Measurements from ENCODE around the gene ZDHHC7. TPM values are rescaled to one million over a fixed set of nuclear protein-coding genes. Genes with fewer than 3 reads are reported as not detected.
"Not testable (repeated sequence)": the region's sequence is repeated elsewhere in the genome, so short reads cannot be mapped to it uniquely, and the experiment has no call there.

Gene ZDHHC7
- total RNA-seq, 2 experiments from 2014 or later: 30.5 to 33.7 TPM

DNA sequence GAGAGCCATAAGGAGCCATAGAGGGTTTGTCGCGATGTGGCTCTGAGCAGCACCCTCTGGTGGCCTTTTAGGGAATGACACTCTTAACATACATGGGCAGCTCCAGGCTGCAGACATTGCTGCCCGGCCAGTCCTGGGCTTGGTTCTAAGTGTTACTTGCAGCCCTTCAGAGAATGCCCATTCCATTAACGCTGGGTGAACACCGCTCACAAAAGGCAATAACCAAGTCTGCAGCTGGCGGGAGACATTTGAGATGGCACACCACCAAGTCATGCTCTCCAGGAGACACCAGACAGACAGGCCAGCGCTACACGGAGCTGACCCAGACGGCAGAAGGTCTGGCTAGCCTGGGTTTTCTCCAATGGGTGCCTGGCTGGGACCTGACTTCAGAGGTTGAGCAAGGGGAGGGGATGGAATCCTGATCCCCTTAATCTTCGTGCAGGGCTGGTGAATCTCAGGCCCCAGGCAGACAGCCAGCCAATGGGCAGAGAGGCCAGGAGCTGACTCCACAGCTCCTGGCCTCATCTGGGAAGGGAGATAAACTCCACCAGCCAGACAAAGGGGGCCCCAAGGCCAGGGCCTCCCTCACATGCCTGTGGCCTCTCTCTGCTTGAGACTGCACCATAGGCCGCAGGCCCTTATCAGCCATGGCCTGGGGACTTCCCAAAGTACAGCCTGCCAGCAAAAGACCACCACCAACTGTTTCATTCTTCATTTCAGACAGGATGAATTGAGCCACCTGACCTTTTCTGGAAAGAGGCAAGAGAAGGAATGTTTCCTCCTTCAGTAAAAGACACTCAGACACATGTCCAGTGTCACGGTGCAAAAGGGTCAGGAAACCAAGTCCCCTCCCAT lies 58.8 kb downstream of the ZDHHC7 start:
- Mint-ChIP-seq H3K4me1 (peaks cover 8% of the 10 kb centered on the region), H3K27ac (no peak overlapping the region), H3K4me3 (no peak overlapping the region), H3K27me3 (peaks cover 2% of the 10 kb centered on the region), H3K36me3 (no peaks in the 10 kb centered on the region), H3K9me3 (no peaks in the 10 kb centered on the region)
- POLR2A ChIA-PET: no interaction called here
- DNase-seq: peak; percentile 54
- ATAC-seq (ENCODE audit: low read depth): peak; percentile 79

DNA sequence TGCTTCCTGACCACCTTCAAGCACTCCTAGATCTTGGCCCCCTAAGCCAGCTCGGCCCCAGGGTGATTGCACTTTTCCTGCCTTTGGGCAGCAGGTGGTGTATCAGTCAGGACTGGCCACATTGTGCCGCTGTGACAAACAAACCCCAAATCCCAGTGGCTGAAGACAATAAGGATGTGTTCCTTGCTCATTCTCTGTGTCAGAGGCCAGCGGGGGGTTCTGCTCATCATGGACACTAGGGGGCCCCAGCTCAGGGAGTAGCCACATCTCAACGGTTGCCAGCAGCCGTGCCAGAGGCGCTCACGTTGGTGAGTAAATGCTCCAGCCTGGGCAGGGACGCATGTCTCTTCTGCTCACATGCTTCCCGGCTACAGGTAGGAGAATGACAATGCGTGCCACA lies 60.4 kb downstream of the ZDHHC7 start:
- no peaks in the 10 kb centered on the region for H3K9me3 Mint-ChIP-seq
- no peaks in the 10 kb centered on the region for H3K27me3 Mint-ChIP-seq
- H3K4me1 Mint-ChIP-seq: peaks cover 8% of the 10 kb centered on the region
- POLR2A ChIA-PET: interaction anchor here (0.8 kb wide), 1 partner anchor 196 kb away, joined by 3 read pairs; no protein-coding TSS in a partner anchor
- no peak for DNase-seq
- H3K27ac Mint-ChIP-seq: no peak overlapping the region
- H3K36me3 Mint-ChIP-seq: no peaks in the 10 kb centered on the region
- no peak overlapping the region for H3K4me3 Mint-ChIP-seq
- ATAC-seq (ENCODE audit: low read depth): peak; percentile 30

DNA sequence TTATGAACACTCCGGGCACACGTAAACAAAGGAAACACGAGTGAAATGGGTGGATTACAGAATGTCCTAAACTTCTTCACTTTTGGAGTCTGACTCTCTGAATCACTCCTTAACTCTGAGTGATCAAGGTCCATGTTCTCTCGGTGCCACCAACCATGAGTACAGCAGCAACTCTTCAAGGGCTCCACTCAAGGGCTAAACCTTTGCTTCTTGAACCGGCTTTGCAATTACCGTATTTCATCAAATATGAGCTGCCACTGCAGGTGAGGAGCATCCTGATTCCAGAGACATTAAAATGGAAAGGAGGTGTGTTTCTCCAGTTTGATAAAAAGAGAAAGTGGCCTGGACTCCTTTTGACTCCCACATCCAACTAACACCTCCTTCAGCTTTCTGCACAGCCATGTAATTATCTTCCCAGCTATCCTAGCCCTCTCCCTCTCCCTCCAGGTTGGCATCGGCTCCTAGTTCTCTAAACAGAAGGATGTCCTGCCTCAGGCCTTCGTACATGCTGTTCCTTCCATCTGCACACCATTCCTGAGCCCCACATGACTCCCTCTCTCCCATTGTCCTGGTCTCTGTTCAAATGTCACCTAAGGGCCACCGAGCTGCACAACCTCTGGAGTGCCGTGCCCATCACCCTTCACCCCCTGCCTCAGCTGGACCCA lies 61.4 kb downstream of the ZDHHC7 start:
- Mint-ChIP-seq H3K27me3 (peaks cover 4% of the 10 kb centered on the region), H3K4me1 (peaks cover 8% of the 10 kb centered on the region), H3K36me3 (no peaks in the 10 kb centered on the region), H3K4me3 (no peak overlapping the region), H3K27ac (no peak overlapping the region), H3K9me3 (no peaks in the 10 kb centered on the region)
- POLR2A ChIA-PET: no interaction called here
- ATAC-seq (ENCODE audit: low read depth) (no peak), DNase-seq (no peak)

DNA sequence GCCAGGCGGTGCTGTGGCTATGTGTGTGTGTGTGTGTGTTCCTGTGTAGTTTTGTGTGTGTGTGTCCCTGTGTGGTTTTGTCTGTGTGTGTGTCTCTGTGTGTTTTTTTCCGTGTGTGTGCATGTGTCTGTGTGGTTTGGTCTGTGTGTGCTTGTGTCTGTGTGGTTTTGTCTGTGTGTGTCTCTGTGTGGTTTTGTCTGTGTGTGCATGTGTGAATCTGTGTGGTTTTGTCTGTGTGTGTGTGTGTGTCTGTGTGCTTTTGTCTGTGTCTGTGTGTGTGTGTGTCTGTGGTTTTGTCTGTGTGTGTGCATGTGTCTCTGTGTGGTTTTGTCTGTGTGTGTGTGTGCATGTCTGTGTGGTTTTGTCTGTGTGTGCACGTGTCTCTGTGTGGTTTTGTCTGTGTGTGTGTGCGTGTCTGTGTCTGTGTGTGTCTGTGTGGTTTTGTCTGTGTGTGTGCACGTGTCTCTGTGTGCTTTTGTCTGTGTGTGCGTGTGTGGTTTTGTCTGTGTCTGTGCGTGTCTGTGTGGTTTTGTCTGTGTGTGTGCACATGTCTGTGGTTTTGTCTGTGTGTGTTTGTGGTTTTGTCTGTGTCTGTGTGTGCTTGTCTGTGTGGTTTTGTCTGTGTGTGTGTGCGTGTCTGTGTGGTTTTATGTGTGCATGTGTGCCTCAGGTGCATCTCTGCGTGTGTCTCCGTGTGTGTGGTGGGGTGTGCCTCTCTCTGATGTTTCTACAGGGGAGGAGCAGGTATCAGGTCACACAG lies 62.3 kb downstream of the ZDHHC7 start:
- Mint-ChIP-seq H3K9me3 (no peaks in the 10 kb centered on the region), H3K4me1 (peaks cover 8% of the 10 kb centered on the region), H3K36me3 (no peaks in the 10 kb centered on the region), H3K27me3 (peaks cover 4% of the 10 kb centered on the region), H3K27ac (no peak overlapping the region), H3K4me3 (no peak overlapping the region)
- DNase-seq (no peak), ATAC-seq (ENCODE audit: low read depth) (no peak)
- POLR2A ChIA-PET: no interaction called here

DNA sequence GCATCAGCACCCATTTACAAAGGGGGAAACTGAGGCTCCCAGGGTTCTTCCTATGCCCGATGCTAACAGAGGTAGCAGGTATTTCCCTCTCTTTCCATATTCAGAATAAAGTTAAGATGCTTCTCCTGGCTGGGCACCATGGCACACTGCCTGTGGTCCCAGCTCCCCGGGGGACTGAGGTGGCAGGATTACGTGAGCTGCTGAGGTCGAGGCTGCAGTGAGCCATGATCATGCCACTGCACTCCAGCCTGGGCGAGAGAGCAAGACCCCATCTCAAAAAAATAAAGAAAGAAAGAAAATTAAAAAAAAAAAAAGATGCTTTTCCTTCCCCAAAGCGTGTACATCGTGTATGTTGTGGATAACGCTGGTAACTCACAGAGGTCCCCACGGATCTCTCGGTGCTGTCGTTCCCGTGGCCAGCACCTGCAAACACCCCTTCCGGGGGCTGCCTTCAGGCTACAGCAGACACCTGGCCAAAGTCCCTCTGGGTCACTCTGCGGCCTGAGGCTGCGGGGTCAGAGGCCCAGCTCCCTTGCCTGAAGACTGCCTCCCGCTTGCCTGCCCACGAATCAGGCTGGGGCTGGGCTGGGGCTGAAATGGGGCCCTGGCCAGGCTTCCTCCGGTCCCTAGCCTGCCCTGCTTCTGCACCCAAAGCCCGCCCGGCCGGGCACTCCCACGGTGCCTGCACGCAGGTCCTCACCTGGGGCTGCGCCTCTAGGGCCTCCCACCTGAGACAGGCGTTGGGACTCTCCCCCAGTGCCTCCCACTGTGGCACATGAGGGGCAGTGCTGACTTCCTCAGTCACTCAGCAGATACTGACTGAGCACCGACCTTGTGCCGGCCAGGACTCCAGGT lies 63.1 kb downstream of the ZDHHC7 start:
- DNase-seq: no peak
- no peak overlapping the region for H3K27ac Mint-ChIP-seq
- no peak overlapping the region for H3K4me3 Mint-ChIP-seq
- POLR2A ChIA-PET: no interaction called here
- peaks cover 4% of the 10 kb centered on the region for H3K27me3 Mint-ChIP-seq
- peaks cover 6% of the 10 kb centered on the region for H3K4me1 Mint-ChIP-seq
- no peaks in the 10 kb centered on the region for H3K36me3 Mint-ChIP-seq
- no peak for ATAC-seq (ENCODE audit: low read depth)
- H3K9me3 Mint-ChIP-seq: no peaks in the 10 kb centered on the region

DNA sequence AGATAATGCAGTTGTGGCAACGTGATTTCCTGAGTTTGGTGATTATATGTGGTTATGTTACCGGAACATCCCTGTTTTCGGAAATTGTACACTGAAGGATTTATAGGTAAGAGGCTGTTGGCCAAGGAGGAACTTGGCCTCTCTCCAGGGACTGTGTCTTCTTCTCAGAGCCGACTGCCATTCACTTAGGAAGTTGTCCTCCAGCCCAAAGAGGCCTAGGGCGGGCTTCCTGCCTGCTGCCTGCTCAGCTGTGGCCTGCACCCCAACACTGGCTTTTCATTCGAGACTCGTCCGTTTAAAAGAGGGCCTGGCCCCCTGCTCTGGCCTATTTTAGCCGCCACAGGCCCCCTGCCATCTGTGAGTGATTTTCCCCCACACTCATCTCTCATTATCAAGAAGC lies 64.3 kb downstream of the ZDHHC7 start:
- peaks cover 4% of the 10 kb centered on the region for H3K4me1 Mint-ChIP-seq
- H3K27me3 Mint-ChIP-seq: peaks cover 6% of the 10 kb centered on the region
- ATAC-seq (ENCODE audit: low read depth): no peak
- no peak for DNase-seq
- H3K27ac Mint-ChIP-seq: no peak overlapping the region
- H3K9me3 Mint-ChIP-seq: no peaks in the 10 kb centered on the region
- H3K36me3 Mint-ChIP-seq: no peaks in the 10 kb centered on the region
- POLR2A ChIA-PET: interaction anchor here (0.5 kb wide), 1 partner anchor 1064 kb away, joined by 3 read pairs; no protein-coding TSS in a partner anchor
- no peak overlapping the region for H3K4me3 Mint-ChIP-seq

DNA sequence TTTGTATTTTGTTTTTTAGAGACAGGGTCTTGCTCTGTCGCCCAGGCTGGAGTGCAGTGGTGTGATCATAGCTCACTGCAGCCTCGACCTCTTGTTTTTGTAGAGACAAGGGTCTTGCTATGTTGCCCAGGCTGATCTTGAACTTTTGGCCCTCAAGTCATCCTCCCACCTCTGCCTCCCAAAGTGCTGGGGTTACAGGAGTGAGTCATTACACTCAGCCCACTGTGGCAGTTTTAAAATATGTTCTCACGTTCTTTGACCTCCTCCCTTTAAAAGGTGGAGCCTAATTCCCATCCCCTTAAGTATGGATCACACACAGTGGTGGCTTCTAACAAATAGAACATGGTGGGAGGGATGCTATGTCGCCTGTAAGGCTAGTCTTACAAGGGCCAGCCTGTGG lies 67.7 kb downstream of the ZDHHC7 start:
- no peaks in the 10 kb centered on the region for H3K9me3 Mint-ChIP-seq
- POLR2A ChIA-PET: no interaction called here
- H3K36me3 Mint-ChIP-seq: no peaks in the 10 kb centered on the region
- DNase-seq (no peak), ATAC-seq (ENCODE audit: low read depth) (no peak)
- peaks cover 6% of the 10 kb centered on the region for H3K27me3 Mint-ChIP-seq
- peaks cover 1% of the 10 kb centered on the region for H3K4me1 Mint-ChIP-seq
- H3K27ac Mint-ChIP-seq: no peak overlapping the region
- H3K4me3 Mint-ChIP-seq: no peak overlapping the region

DNA sequence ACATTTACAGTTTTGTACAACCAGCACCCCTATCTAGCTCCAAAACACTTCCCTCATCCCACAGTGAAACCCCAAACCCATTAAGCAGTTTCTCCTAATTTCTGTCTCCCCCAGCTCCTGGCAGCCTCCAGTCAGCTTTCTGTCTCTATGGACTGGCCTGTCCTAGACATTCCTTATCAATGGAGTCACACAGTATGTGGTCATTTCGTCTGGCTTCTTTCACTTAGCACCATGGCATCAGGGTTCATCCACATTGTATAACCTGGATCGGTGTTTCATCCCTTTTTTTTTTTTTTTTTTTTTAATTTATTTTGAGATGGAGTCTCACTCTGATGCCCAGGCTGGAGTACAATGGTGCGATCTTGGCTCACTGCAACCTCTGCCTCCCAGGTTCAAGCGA lies 68.5 kb downstream of the ZDHHC7 start:
- H3K4me3 Mint-ChIP-seq: no peak overlapping the region
- ATAC-seq (ENCODE audit: low read depth) (no peak), DNase-seq (no peak)
- POLR2A ChIA-PET: interaction anchor here (0.7 kb wide), 1 partner anchor 33 kb away, joined by 3 read pairs; no protein-coding TSS in a partner anchor
- H3K27ac Mint-ChIP-seq: no peak overlapping the region
- H3K9me3 Mint-ChIP-seq: no peaks in the 10 kb centered on the region
- H3K36me3 Mint-ChIP-seq: no peaks in the 10 kb centered on the region
- no peaks in the 10 kb centered on the region for H3K4me1 Mint-ChIP-seq
- peaks cover 6% of the 10 kb centered on the region for H3K27me3 Mint-ChIP-seq

DNA sequence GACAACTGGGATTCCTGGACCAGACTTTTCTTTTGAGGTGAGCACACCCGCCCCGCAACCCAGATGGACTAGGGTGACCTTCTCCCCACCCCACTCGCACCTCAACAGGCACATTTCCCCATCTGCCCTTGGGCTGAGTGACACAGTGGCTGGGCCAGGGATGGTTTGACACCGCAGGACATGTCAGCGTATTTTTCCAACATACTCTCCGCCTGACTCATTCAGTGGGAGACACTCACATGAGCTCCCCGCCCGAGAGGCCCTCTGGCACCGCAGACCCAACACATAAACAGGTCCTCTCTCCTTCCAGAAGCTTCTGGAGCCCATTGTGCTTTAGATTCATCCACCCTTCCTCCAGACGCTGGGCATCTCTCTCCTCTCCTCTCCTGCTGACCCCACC lies 69.4 kb downstream of the ZDHHC7 start:
- H3K36me3 Mint-ChIP-seq: no peaks in the 10 kb centered on the region
- H3K27me3 Mint-ChIP-seq: peaks cover 6% of the 10 kb centered on the region
- DNase-seq: no peak
- no peak overlapping the region for H3K4me3 Mint-ChIP-seq
- no peak overlapping the region for H3K27ac Mint-ChIP-seq
- POLR2A ChIA-PET: no interaction called here
- H3K4me1 Mint-ChIP-seq: no peaks in the 10 kb centered on the region
- H3K9me3 Mint-ChIP-seq: no peaks in the 10 kb centered on the region
- no peak for ATAC-seq (ENCODE audit: low read depth)

DNA sequence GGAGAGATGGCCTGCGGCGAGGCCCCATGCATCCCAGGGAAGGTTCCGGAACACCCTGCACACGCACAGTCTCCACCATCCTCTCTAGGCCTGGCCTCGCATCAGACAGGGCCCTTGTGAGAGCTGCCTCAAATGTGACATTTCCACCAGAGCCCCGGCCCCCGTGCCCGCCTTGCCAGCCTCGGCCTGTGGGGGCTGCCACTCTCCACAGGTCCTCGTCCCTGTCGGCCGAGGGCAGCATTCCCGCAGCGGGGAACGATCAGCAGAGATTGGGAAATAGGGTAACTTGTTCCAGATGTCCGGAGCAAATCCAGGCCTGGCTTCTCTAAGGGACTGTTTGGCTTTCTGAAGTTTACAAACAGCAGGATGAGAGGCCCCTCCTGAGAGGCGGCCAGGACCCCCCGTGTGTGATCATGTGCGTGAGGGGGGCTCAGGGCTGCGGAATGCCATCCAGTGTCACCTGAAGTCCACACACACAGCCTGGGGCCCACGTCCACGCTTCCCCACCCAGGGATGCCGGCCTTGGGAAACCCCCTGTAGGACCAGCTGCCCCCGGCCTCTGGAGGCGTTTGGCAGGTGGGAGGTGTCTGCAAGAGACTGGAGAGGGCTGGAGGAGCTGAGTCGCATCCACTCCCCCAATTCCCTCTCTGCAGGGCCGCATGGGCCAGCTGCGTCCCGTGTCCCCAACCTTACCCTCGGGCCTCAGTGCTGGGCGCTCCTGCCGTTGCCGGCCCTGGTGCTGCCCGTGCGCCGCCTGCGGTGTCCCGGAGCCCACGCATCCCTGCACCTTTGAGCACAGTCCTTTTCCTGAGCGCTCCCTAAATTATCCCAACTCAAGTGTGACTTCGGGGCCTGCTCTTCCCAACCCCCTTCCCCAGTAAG lies 70.4 kb downstream of the ZDHHC7 start:
- Mint-ChIP-seq H3K27ac (no peak overlapping the region), H3K9me3 (no peaks in the 10 kb centered on the region), H3K27me3 (peaks cover 6% of the 10 kb centered on the region), H3K4me1 (no peaks in the 10 kb centered on the region), H3K4me3 (no peak overlapping the region), H3K36me3 (no peaks in the 10 kb centered on the region)
- ATAC-seq (ENCODE audit: low read depth) (no peak), DNase-seq (no peak)
- POLR2A ChIA-PET: no interaction called here

DNA sequence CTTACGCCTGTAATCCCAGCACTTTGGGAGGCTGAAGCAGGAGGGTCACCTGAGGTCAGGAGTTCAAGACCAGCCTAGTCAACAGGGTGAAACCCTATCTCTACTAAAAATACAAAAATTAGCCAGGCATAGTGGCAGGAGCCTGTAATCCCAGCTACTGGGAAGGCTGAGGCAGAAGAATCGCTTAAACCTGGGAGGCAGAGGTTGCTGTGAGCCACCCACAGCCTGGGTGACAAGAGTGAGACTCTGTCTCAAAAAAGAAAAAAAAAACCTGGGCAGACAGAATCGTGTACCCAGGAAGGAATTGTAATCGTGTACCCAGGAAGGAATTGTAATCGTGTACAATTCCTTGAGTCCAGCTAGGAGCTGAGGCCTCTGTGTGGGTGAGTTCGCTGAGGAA lies 72.7 kb downstream of the ZDHHC7 start:
- DNase-seq; H3K27ac Mint-ChIP-seq; ATAC-seq (ENCODE audit: low read depth); POLR2A ChIA-PET; H3K4me3 Mint-ChIP-seq; H3K27me3 Mint-ChIP-seq; H3K4me1 Mint-ChIP-seq; H3K36me3 Mint-ChIP-seq; H3K9me3 Mint-ChIP-seq: not testable (repeated sequence)
